ENCODE results near the gene MAU2.

MAU2 gene

GRCh38 chr19:19407633-19407930 lies 87.0 kb downstream of the MAU2 start:
- FAIRE-seq, result no peak
- no peak for DNase-seq (ENCODE audit: insufficient read length, low spot score)
